ENCODE measurements around the gene BCL2. TPM values are rescaled to one million over a fixed set of nuclear protein-coding genes. Genes with fewer than 3 reads are reported as not detected.

BCL2 gene
- total RNA-seq, 4 donors from 2014 or later = 16.2 to 54.5 (median 20.7) TPM

DNA sequence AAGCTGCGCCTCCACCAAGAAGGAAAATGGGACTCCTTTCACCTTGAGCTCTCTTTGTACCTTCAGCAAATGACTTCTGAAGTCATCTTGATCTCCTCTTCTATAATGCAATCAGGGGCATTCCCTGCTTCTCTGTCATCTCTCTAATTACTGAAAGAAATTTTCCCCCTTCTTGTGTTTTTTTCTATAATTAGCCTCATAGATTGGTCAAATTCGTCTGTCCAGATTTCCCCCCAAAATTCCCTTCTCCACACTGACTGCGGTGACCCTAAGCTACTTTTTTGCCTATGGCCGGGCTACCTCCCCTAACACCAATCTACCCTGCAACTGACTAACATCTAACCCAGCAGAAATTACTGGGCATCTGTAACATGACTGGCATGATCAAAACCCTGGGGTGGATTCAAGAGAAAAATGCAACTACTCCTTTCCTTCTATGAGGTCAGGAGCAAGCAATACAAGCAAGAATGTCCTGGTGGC, 168.6 kb downstream of the BCL2 start:
- H3K27ac ChIP-seq = no peak overlapping the region
- H3K36me3 ChIP-seq = no peaks in the 10 kb centered on the region
- TF ChIP-seq, protein P1, sequence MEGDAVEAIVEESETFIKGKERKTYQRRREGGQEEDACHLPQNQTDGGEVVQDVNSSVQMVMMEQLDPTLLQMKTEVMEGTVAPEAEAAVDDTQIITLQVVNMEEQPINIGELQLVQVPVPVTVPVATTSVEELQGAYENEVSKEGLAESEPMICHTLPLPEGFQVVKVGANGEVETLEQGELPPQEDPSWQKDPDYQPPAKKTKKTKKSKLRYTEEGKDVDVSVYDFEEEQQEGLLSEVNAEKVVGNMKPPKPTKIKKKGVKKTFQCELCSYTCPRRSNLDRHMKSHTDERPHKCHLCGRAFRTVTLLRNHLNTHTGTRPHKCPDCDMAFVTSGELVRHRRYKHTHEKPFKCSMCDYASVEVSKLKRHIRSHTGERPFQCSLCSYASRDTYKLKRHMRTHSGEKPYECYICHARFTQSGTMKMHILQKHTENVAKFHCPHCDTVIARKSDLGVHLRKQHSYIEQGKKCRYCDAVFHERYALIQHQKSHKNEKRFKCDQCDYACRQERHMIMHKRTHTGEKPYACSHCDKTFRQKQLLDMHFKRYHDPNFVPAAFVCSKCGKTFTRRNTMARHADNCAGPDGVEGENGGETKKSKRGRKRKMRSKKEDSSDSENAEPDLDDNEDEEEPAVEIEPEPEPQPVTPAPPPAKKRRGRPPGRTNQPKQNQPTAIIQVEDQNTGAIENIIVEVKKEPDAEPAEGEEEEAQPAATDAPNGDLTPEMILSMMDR (IDR thresholded peaks at IDR 0.05) = no peak
- no peak for TF ChIP-seq POLR2A (IDR thresholded peaks at IDR 0.05)
- no peak for DNase-seq
- peaks cover 0 to 6% (median 2%) of the 10 kb centered on the region in 4 donors for H3K4me1 ChIP-seq
- H3K4me3 ChIP-seq = no peak overlapping the region
- H3K27me3 ChIP-seq = no peaks in the 10 kb centered on the region
- H3K9me3 ChIP-seq = no peaks in the 10 kb centered on the region

DNA sequence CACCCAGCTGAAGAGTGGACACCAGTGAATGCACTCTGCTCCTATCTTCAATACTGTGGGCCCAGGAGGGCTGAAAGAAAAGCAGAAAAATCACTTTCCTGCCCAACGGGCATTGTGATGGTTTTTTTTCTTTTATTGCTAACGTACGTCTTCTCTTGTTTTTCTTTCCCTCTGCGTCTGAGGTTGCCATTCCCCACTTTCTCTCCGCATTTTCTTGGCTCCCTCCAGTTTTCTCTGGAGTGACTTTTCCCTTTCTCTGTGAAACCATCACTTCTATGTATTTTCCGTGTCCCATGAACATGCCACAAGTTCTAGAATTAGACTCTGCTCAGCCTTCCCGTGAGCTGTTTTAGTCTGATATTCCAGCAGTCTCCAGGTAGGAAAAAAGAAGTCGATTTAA, 169.2 kb downstream of the BCL2 start:
- no peaks in the 10 kb centered on the region for H3K9me3 ChIP-seq
- no peak overlapping the region for H3K4me3 ChIP-seq
- no peak overlapping the region for H3K27ac ChIP-seq
- no peaks in the 10 kb centered on the region for H3K4me1 ChIP-seq
- DNase-seq = no peak
- no peaks in the 10 kb centered on the region for H3K36me3 ChIP-seq
- no peaks in the 10 kb centered on the region for H3K27me3 ChIP-seq
- TF ChIP-seq, protein P1 (IDR thresholded peaks at IDR 0.05) = no peak
- TF ChIP-seq POLR2A (IDR thresholded peaks at IDR 0.05) = no peak

DNA sequence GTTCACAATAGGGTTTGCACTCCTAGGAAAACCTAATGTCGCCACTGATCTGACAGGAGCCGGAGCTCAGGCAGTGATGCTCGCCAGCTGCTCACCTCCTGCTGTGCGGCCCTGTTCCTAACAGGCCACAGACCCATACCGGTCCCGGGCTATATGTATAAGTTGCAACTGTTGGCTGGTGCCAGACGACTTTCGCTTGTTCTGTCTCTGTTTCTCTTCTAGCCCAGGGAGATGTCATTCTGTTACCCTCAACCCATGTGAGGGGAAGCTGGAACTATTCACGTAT, 170.3 kb downstream of the BCL2 start:
- TF ChIP-seq, protein P1 (IDR thresholded peaks at IDR 0.05) = no peak
- TF ChIP-seq POLR2A (IDR thresholded peaks at IDR 0.05) = no peak
- Histone ChIP-seq H3K4me3 (no peak overlapping the region), H3K27ac (peak overlapping the region in 1 of 4 donors; percentile 32), H3K9me3 (no peaks in the 10 kb centered on the region), H3K4me1 (no peaks in the 10 kb centered on the region), H3K27me3 (no peaks in the 10 kb centered on the region), H3K36me3 (no peaks in the 10 kb centered on the region)
- no peak for DNase-seq

DNA sequence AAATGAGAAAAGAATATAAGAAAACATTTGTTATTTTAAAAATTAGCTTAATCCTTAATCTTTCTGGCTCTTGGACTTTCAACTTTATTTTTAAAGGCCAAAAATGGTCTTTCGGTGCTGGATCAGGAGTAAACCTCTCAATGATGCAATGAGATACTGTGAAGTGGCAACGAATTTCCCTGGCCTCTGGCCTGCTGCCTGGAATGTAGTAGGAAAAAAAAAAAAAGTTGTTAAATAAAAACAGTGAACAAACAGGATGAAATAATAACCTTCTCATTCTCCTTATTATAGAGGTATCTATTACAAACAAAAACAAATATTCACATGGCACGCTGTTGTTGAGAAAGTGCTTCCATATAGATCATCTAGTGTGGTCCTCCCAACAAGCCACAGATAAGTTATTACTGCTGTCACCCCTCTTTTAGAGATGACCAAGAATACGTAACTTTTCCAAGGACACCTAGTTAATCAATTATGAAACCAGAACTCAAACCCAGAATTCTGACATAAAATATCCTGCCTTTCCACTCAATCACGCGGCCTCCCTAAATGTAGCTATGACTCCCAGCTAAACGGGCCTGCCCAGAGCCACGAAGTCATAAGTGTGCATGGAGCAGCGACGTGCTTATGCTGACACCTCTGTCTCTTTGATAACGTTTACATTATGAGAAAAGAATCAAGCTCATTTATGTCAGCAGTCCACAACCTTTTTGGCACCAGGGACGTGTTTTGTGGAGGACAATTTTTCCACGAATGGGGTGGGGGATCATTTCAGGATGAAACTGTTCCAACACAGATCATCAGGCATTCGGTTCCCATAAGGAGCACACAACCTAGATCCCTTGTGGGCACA, 170.9 kb downstream of the BCL2 start:
- TF ChIP-seq, protein P1 (IDR thresholded peaks at IDR 0.05) = no peak
- no peak for TF ChIP-seq POLR2A (IDR thresholded peaks at IDR 0.05)
- H3K9me3 ChIP-seq = no peaks in the 10 kb centered on the region
- H3K36me3 ChIP-seq = no peaks in the 10 kb centered on the region
- H3K4me1 ChIP-seq = peaks cover 0 to 1% (median 0%) of the 10 kb centered on the region in 4 donors
- no peaks in the 10 kb centered on the region for H3K27me3 ChIP-seq
- no peak overlapping the region for H3K4me3 ChIP-seq
- peak overlapping the region in 1 of 4 donors; percentile 32 for H3K27ac ChIP-seq
- DNase-seq = no peak

DNA sequence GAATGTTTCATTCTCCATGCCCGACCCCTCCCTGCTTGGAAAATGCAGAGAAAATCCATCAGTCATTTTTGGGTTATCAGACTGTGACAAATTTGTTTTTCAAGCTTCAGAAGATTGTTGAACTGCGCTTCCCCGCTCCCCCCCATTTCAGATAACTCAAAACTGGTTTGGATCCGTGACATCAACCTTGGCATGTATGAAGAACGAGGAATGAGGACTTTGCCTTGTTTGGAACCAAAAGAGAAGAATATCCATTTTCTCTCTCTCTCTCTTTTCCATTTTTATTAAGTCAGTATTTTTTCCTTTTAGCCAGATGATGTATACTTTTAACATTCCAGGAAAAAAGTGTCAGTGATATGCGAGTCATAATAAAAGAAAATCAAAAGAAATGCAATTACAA, 171.6 kb downstream of the BCL2 start:
- no peak for DNase-seq
- H3K27me3 ChIP-seq = no peaks in the 10 kb centered on the region
- no peaks in the 10 kb centered on the region for H3K9me3 ChIP-seq
- no peak overlapping the region for H3K4me3 ChIP-seq
- H3K27ac ChIP-seq = no peak overlapping the region
- peaks cover 0 to 6% (median under 1%) of the 10 kb centered on the region in 4 donors for H3K4me1 ChIP-seq
- TF ChIP-seq POLR2A (IDR thresholded peaks at IDR 0.05) = no peak
- TF ChIP-seq, protein P1 (IDR thresholded peaks at IDR 0.05) = no peak
- no peaks in the 10 kb centered on the region for H3K36me3 ChIP-seq

Data from Peyer's patch (tissue), 4 donors.